NB4 (cell line): ENCODE measurements around the gene IFT20.

Source experiments
- MYC ChIP-seq: IDR thresholded peaks from 2 replicates; pipeline ENCODE4 v1.6.1; 2011; ENCODE audit warnings: low read depth, low read length
- POLR2A ChIP-seq: IDR thresholded peaks from 2 replicates; pipeline ENCODE4 v1.6.1; 2011; ENCODE audit warnings: mild to moderate bottlenecking; ENCODE audit not compliant: insufficient read length; ENCODE audit errors: extremely low read depth
- TF ChIP-seq, protein P1 (sequence below): IDR thresholded peaks from one replicate; pipeline ENCODE4 v1.5.1; 2012; ENCODE audit warnings: low read depth, low read length
- TF ChIP-seq, protein P2 (sequence below): IDR thresholded peaks from 2 replicates; pipeline ENCODE4 v1.6.1; 2011; ENCODE audit warnings: low read depth, low read length

DNA sequence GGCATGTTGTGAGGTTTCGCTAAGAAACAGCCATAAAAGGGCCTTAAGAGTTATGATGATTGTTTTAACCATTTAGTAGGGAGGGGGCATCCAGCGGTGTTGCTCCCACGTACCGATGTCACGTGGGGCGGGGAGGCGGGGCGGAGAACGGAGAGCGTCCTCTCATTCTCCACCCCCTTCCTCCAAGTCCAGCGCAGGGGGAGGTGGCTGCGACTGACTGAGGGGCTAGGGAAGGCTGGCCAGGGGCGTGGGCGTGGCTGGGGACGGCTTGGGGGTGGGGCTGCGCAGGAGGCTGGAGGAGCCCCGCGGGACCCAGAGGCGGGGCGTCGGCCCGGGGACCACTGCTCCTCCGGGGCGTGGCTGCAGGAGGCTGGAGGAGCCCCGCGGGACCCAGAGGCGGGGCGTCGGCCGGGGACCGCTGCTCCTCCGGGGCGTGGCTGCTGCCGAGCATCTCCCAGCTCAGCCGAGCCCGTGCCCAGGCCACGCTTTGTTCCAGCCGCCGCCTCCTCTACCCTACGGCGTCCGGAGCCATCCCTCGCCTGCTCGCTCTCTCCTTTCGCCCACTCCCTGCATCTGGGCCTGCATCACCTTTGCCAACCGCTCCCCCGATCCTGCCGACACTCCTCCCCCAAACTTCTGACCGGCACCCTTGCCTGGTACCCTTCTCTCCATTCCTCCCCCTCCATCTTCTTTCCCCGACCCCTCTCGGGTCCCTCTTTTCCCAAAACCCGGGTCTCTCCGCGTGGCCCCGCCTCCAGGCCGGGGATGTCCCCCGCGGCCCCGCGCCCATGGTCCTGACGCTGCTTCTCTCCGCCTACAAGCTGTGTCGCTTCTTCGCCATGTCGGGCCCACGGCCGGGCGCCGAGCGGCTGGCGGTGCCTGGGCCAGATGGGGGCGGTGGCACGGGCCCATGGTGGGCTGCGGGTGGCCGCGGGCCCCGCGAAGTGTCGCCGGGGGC is 36.3 kb upstream of the IFT20 start, which contains the start of gene SARM1:
- TF ChIP-seq, protein P1, sequence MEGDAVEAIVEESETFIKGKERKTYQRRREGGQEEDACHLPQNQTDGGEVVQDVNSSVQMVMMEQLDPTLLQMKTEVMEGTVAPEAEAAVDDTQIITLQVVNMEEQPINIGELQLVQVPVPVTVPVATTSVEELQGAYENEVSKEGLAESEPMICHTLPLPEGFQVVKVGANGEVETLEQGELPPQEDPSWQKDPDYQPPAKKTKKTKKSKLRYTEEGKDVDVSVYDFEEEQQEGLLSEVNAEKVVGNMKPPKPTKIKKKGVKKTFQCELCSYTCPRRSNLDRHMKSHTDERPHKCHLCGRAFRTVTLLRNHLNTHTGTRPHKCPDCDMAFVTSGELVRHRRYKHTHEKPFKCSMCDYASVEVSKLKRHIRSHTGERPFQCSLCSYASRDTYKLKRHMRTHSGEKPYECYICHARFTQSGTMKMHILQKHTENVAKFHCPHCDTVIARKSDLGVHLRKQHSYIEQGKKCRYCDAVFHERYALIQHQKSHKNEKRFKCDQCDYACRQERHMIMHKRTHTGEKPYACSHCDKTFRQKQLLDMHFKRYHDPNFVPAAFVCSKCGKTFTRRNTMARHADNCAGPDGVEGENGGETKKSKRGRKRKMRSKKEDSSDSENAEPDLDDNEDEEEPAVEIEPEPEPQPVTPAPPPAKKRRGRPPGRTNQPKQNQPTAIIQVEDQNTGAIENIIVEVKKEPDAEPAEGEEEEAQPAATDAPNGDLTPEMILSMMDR: no peak
- peak; percentile 39; the same call in 1 of the 2 replicates for TF ChIP-seq MYC
- no peak for TF ChIP-seq POLR2A
- TF ChIP-seq, protein P2, sequence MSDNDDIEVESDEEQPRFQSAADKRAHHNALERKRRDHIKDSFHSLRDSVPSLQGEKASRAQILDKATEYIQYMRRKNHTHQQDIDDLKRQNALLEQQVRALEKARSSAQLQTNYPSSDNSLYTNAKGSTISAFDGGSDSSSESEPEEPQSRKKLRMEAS: peak; percentile 62
